Fibroblast of lung (primary cell): ENCODE measurements around the gene SNRPD3. TPM values are rescaled to one million over a fixed set of nuclear protein-coding genes. Genes with fewer than 3 reads are reported as not detected.
A peak's percentile ranks its signal among the peaks of the same experiment; 100 is the strongest.

ENCODE experiments used
- DNase-seq, 2 donors: peaks; one replicate each; pipeline versions ENCODE4 v3.0.0 to v3.0.0-alpha.2; 2010; ENCODE audit warnings: low read depth in 2 of 2
- H2AFZ ChIP-seq: 2 replicates; pipeline ENCODE4 v1.5.1; 2012; ENCODE audit warnings: low read length, control low read depth, inconsistent platforms
- H3K27ac ChIP-seq: 2 replicates; pipeline ENCODE4 v1.5.1; 2011; ENCODE audit warnings: low read length, control low read depth; ENCODE audit not compliant: insufficient read depth
- H3K27me3 ChIP-seq: 2 replicates; pipeline ENCODE4 v1.5.1; 2011; ENCODE audit warnings: mild to moderate bottlenecking, low read length; ENCODE audit not compliant: control insufficient read depth, insufficient read depth
- H3K36me3 ChIP-seq: 2 replicates; pipeline ENCODE4 v1.5.1; 2011; ENCODE audit warnings: low read length; ENCODE audit not compliant: control insufficient read depth, insufficient read depth
- H3K4me1 ChIP-seq: 2 replicates; pipeline ENCODE4 v1.5.1; 2011; ENCODE audit warnings: low read length; ENCODE audit not compliant: control insufficient read depth, insufficient read depth; ENCODE audit errors: extremely low read depth
- H3K4me2 ChIP-seq: 2 replicates; pipeline ENCODE4 v1.5.1; 2011; ENCODE audit warnings: low read length, control low read depth; ENCODE audit not compliant: insufficient read depth; ENCODE audit errors: extremely low read depth
- H3K4me3 ChIP-seq, 4 experiments: fragments of 200-600 bp in 1 of 4; sonication (generic) in 1 of 4; replicated peaks in 1 of 4; 2 replicates each; pipeline ENCODE4 v1.5.1; 2011 to 2016; ENCODE audit warnings: low read length in 4 of 4, low read depth in 3 of 4, mild to moderate bottlenecking in 3 of 4, control low read depth in 2 of 4, inconsistent platforms in 1 of 4, mixed read lengths in 1 of 4; ENCODE audit not compliant: insufficient read depth in 1 of 4; ENCODE audit errors: control extremely low read depth in 1 of 4
- H3K79me2 ChIP-seq: 2 replicates; pipeline ENCODE4 v1.5.1; 2012; ENCODE audit warnings: mild to moderate bottlenecking, low read length, inconsistent platforms; ENCODE audit not compliant: control insufficient read depth, insufficient read depth
- H3K9ac ChIP-seq: 2 replicates; pipeline ENCODE4 v1.5.1; 2011; ENCODE audit warnings: mild to moderate bottlenecking, low read length, control low read depth; ENCODE audit not compliant: insufficient read depth
- H3K9me3 ChIP-seq: 2 replicates; pipeline ENCODE4 v1.5.1; 2012; ENCODE audit warnings: low read depth, low read length; ENCODE audit not compliant: control insufficient read depth, insufficient read depth
- H4K20me1 ChIP-seq: 2 replicates; pipeline ENCODE4 v1.5.1; 2011; ENCODE audit warnings: low read length; ENCODE audit not compliant: control insufficient read depth, insufficient read depth; ENCODE audit errors: extremely low read depth
- EZH2 ChIP-seq: IDR thresholded peaks from 2 replicates; pipeline ENCODE4 v1.5.1; 2012; ENCODE audit warnings: low read length, control low read depth, mild to moderate bottlenecking; ENCODE audit errors: missing control alignments
- polyA plus RNA-seq, 2 donors: library from polyadenylated mRNA; depleted of rRNA in 1 of 2; stranded (reverse) in 1 of 2; unstranded in 1 of 2; fragments of >200 nt; gene quantifications; 2 replicates each; pipeline ENCODE4 v1.2.1, GENCODE V29; 2011 to 2012; ENCODE audit warnings: missing spikeins in 1 of 2
- total RNA-seq: library from RNA; depleted of rRNA; stranded (reverse); fragments of >200 nt; gene quantifications from 2 replicates; pipeline ENCODE4 v1.2.1, GENCODE V29; 2014
- TF ChIP-seq, protein P1 (sequence below), 2 donors: IDR thresholded peaks in 1 of 2; conservative IDR thresholded peaks in 1 of 2; 1 replicate in 1 of 2; 2 replicates in 1 of 2; pipeline ENCODE4 v1.5.1; 2011 to 2012; ENCODE audit warnings: low read length in 2 of 2, control low read depth in 1 of 2, inconsistent platforms in 1 of 2, low read depth in 1 of 2, mild to moderate bottlenecking in 1 of 2

Gene SNRPD3
- total and polyA plus RNA-seq, 2 donors (not counting 1 experiment from before 2014, with no cell fraction given): 114 to 151 TPM

DNA sequence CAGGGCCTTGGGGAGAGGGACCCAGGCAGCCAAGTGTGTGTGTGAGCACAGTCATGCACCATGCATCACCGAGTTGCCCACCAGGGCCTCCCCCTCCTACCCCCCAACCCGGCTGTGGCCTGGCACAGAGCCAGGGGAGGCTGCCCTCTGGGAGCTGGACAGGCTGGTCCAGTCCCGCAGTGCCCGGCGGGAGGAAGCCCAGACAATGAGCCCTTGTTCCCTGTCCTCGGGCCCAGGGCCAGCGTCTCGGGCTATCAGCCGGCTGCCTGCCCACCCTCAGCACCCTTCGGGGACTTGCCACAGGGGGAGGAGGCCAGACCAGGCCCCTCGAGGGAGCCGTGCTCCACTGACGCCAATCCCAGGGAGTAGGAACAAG is 32.6 kb downstream of the SNRPD3 start:
- Histone ChIP-seq H3K9ac (no peak overlapping the region), H3K4me3 (no peak overlapping the region), H3K36me3 (peaks cover 4% of the 10 kb centered on the region), H4K20me1 (no peaks in the 10 kb centered on the region), H3K27ac (no peak overlapping the region), H3K79me2 (no peaks in the 10 kb centered on the region), H3K27me3 (no peaks in the 10 kb centered on the region), H3K4me1 (peaks cover 5% of the 10 kb centered on the region), H3K9me3 (no peaks in the 10 kb centered on the region), H3K4me2 (no peak overlapping the region), H2AFZ (no peak overlapping the region)
- DNase-seq: peak in 1 of 2 donors; percentile 15
- TF ChIP-seq, protein P1, sequence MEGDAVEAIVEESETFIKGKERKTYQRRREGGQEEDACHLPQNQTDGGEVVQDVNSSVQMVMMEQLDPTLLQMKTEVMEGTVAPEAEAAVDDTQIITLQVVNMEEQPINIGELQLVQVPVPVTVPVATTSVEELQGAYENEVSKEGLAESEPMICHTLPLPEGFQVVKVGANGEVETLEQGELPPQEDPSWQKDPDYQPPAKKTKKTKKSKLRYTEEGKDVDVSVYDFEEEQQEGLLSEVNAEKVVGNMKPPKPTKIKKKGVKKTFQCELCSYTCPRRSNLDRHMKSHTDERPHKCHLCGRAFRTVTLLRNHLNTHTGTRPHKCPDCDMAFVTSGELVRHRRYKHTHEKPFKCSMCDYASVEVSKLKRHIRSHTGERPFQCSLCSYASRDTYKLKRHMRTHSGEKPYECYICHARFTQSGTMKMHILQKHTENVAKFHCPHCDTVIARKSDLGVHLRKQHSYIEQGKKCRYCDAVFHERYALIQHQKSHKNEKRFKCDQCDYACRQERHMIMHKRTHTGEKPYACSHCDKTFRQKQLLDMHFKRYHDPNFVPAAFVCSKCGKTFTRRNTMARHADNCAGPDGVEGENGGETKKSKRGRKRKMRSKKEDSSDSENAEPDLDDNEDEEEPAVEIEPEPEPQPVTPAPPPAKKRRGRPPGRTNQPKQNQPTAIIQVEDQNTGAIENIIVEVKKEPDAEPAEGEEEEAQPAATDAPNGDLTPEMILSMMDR (conservative IDR thresholded peaks at IDR 0.05 in 1 of 2, IDR thresholded peaks at IDR 0.05 in 1 of 2; ENCODE audit: low read depth in 1 of 2, low read length in 2 of 2): no peak
- no peak for TF ChIP-seq EZH2

DNA sequence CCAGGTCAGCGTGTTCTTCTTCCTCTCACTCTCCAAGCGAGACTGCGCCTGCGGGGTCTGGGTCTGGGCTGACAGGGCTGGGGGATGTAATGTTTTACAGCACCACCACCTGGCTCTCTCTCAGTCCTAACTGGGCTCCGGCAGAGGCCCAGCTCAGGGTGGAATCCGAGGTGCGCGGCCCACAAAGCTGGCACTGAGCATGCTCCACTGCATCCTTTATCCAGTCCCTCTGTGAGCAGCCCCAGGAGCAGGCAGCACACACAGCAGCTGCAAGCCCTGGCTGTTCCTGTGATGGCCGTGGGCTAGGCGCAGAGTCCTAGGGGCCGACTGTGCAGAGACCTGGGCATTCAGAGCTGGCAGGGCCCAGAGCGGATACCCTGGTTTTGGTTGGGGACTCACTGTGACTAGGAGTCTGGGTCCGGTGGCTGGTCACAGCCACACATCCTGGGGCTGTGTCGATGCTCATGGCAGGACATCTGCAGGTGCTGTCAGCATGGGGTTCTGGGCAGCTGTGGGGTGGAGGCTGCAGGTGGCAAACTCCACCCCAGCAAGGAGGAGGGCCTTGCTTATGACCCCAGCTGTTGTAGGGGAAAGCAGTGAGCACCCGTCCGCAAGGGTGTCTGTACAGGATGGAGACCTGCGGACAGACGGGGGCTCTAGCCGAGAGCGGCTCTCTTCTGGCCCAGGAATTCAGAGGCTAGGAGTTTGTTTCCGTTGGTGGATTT is 33.1 kb downstream of the SNRPD3 start:
- H3K9me3 ChIP-seq: no peaks in the 10 kb centered on the region
- H3K9ac ChIP-seq: no peak overlapping the region
- no peak for DNase-seq
- peaks cover 4% of the 10 kb centered on the region for H3K36me3 ChIP-seq
- no peak for TF ChIP-seq EZH2
- TF ChIP-seq, protein P1 (conservative IDR thresholded peaks at IDR 0.05 in 1 of 2, IDR thresholded peaks at IDR 0.05 in 1 of 2; ENCODE audit: low read depth in 1 of 2, low read length in 2 of 2): no peak
- H3K4me1 ChIP-seq: peaks cover 3% of the 10 kb centered on the region
- H3K4me3 ChIP-seq: no peak overlapping the region
- no peak overlapping the region for H3K4me2 ChIP-seq
- no peaks in the 10 kb centered on the region for H3K27me3 ChIP-seq
- no peak overlapping the region for H2AFZ ChIP-seq
- no peak overlapping the region for H3K27ac ChIP-seq
- H3K79me2 ChIP-seq: no peaks in the 10 kb centered on the region
- H4K20me1 ChIP-seq: no peaks in the 10 kb centered on the region

DNA sequence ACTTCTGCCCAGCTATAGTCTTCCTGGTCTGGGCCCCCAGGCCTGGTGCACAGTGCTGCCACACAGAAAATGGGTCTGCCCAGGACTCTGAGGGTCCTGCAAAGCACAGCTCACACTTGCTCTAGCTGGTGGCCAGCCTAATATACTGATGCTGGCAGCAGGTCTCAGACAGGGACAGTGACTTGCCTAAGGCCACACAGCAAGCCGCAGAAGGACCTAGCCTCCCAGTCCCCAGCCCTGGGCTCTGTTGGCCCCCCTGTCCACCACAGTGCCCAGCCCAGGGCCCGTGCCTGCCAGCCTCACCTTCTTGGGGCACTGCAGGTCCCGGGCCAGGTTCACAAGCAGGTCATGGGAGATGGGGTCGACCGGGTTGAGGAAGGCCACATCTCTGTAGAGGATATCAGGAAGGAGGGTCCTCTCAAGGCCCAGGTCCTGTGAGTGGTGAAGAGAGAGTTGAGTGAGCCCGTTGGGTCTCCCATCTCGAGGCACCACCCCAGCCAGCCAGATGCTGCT is 33.8 kb downstream of the SNRPD3 start:
- Histone ChIP-seq H3K9me3 (no peaks in the 10 kb centered on the region), H2AFZ (no peak overlapping the region), H3K4me3 (no peak overlapping the region), H3K79me2 (no peaks in the 10 kb centered on the region), H3K9ac (no peak overlapping the region), H3K36me3 (peaks cover 4% of the 10 kb centered on the region), H3K27ac (no peak overlapping the region), H3K4me2 (no peak overlapping the region), H4K20me1 (no peaks in the 10 kb centered on the region), H3K4me1 (peaks cover 3% of the 10 kb centered on the region), H3K27me3 (no peaks in the 10 kb centered on the region)
- DNase-seq: no peak
- TF ChIP-seq EZH2: no peak
- TF ChIP-seq, protein P1 (conservative IDR thresholded peaks at IDR 0.05 in 1 of 2, IDR thresholded peaks at IDR 0.05 in 1 of 2; ENCODE audit: low read depth in 1 of 2, low read length in 2 of 2): no peak
